Keratinocyte (primary cell): Measurements from ENCODE around the gene SEC14L5.

Experiments
- EZH2 ChIP-seq: IDR thresholded peaks from one replicate; pipeline ENCODE4 v1.6.1; 2012; ENCODE audit warnings: inconsistent platforms, mild to moderate bottlenecking, low read length, moderate library complexity
- TF ChIP-seq, protein P1 (sequence below), 3 experiments: IDR thresholded peaks in 1 of 3; conservative IDR thresholded peaks in 1 of 3; optimal IDR thresholded peaks in 1 of 3; 2 replicates in 2 of 3; 3 replicates in 1 of 3; pipeline versions ENCODE3 to v1.5.1; 2011; ENCODE audit warnings: low read length in 3 of 3, mild to moderate bottlenecking in 3 of 3, moderate library complexity in 2 of 3, control low read depth in 1 of 3, inconsistent platforms in 1 of 3; ENCODE audit not compliant: insufficient read depth in 2 of 3; ENCODE audit errors: extremely low read depth in 1 of 3

DNA sequence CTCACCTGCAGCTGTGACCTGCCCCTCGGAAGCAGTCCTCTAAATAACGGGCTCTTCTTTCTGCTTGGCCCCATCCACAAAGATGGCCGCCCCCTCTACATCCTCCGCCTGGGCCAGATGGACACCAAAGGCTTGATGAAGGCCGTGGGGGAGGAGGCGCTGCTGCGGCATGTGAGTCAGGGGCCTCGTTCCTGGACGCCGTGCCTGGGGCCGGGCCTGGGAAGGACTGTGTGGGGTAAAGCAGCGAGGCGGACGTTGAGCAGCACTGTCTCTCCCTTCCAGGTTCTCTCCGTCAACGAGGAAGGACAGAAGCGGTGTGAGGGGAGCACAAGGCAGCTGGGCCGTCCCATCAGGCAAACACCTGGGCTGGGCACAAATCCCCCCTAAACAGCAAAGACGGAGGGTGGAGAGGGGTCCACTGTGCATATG, 42.5 kb downstream of the SEC14L5 start:
- TF ChIP-seq, protein P1, sequence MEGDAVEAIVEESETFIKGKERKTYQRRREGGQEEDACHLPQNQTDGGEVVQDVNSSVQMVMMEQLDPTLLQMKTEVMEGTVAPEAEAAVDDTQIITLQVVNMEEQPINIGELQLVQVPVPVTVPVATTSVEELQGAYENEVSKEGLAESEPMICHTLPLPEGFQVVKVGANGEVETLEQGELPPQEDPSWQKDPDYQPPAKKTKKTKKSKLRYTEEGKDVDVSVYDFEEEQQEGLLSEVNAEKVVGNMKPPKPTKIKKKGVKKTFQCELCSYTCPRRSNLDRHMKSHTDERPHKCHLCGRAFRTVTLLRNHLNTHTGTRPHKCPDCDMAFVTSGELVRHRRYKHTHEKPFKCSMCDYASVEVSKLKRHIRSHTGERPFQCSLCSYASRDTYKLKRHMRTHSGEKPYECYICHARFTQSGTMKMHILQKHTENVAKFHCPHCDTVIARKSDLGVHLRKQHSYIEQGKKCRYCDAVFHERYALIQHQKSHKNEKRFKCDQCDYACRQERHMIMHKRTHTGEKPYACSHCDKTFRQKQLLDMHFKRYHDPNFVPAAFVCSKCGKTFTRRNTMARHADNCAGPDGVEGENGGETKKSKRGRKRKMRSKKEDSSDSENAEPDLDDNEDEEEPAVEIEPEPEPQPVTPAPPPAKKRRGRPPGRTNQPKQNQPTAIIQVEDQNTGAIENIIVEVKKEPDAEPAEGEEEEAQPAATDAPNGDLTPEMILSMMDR (optimal IDR thresholded peaks at IDR 0.05 in 1 of 3, IDR thresholded peaks at IDR 0.05 in 1 of 3, conservative IDR thresholded peaks at IDR 0.05 in 1 of 3; ENCODE audit: extremely low read depth in 1 of 3, insufficient read depth in 2 of 3, low read length in 3 of 3): no peak
- no peak for TF ChIP-seq EZH2
